ENCODE results near the gene DNMBP. TPM values are rescaled to one million over a fixed set of nuclear protein-coding genes. Genes with fewer than 3 reads are reported as not detected.

The DNMBP gene
- total RNA-seq, 1 donor, result 13.0 TPM

- Histone ChIP-seq H3K4me2 (ENCODE audit: insufficient read depth, low read length) (no peak overlapping the region), H3K27me3 (ENCODE audit: insufficient read depth, low read length) (no peaks in the 10 kb centered on the region), H3K79me2 (ENCODE audit: insufficient read depth, low read length) (no peaks in the 10 kb centered on the region), H3K4me3 (ENCODE audit: insufficient read depth, low read length) (no peak overlapping the region), H3K36me3 (ENCODE audit: insufficient read depth, low read length) (no peaks in the 10 kb centered on the region), H3K9me3 (ENCODE audit: low read depth, low read length) (no peaks in the 10 kb centered on the region), H4K20me1 (ENCODE audit: insufficient read depth, low read length) (no peaks in the 10 kb centered on the region), H3K4me1 (ENCODE audit: insufficient read depth, low read length) (peaks cover 5% of the 10 kb centered on the region), H2AFZ (ENCODE audit: low read length) (no peak overlapping the region), H3K27ac (ENCODE audit: low read depth, low read length) (no peak overlapping the region)
- peak; percentile 42 for DNase-seq (ENCODE audit: insufficient read length, low spot score, missing footprints)
- no peak for TF ChIP-seq CTCF (IDR thresholded peaks at IDR 0.05; ENCODE audit: extremely low read depth, low read depth, low read length)
Observed at GRCh38 chr10:100022403-100022802, 12.7 kb upstream of the DNMBP start.

- H4K20me1 ChIP-seq (ENCODE audit: insufficient read depth, low read length), result no peaks in the 10 kb centered on the region
- H3K9me3 ChIP-seq (ENCODE audit: low read depth, low read length), result no peaks in the 10 kb centered on the region
- H3K27me3 ChIP-seq (ENCODE audit: insufficient read depth, low read length), result no peaks in the 10 kb centered on the region
- H3K27ac ChIP-seq (ENCODE audit: low read depth, low read length), result no peak overlapping the region
- H2AFZ ChIP-seq (ENCODE audit: low read length), result peak overlapping the region; percentile 63
- H3K4me1 ChIP-seq (ENCODE audit: insufficient read depth, low read length), result peaks cover 5% of the 10 kb centered on the region
- TF ChIP-seq CTCF (IDR thresholded peaks at IDR 0.05; ENCODE audit: extremely low read depth, low read depth, low read length), result no peak
- no peak overlapping the region for H3K4me3 ChIP-seq (ENCODE audit: insufficient read depth, low read length)
- H3K36me3 ChIP-seq (ENCODE audit: insufficient read depth, low read length), result no peaks in the 10 kb centered on the region
- no peaks in the 10 kb centered on the region for H3K79me2 ChIP-seq (ENCODE audit: insufficient read depth, low read length)
- H3K4me2 ChIP-seq (ENCODE audit: insufficient read depth, low read length), result no peak overlapping the region
- DNase-seq (ENCODE audit: insufficient read length, low spot score, missing footprints), result no peak
Observed at GRCh38 chr10:100021322-100021721, 11.6 kb upstream of the DNMBP start.

- Histone ChIP-seq H3K79me2 (ENCODE audit: insufficient read depth, low read length) (no peaks in the 10 kb centered on the region), H4K20me1 (ENCODE audit: insufficient read depth, low read length) (no peaks in the 10 kb centered on the region), H3K36me3 (ENCODE audit: insufficient read depth, low read length) (no peaks in the 10 kb centered on the region), H3K4me1 (ENCODE audit: insufficient read depth, low read length) (peaks cover 5% of the 10 kb centered on the region), H3K4me2 (ENCODE audit: insufficient read depth, low read length) (peak overlapping the region; percentile 4), H2AFZ (ENCODE audit: low read length) (peak overlapping the region; percentile 63), H3K27me3 (ENCODE audit: insufficient read depth, low read length) (no peaks in the 10 kb centered on the region), H3K27ac (ENCODE audit: low read depth, low read length) (no peak overlapping the region), H3K9me3 (ENCODE audit: low read depth, low read length) (no peaks in the 10 kb centered on the region), H3K4me3 (ENCODE audit: insufficient read depth, low read length) (no peak overlapping the region)
- TF ChIP-seq CTCF (IDR thresholded peaks at IDR 0.05; ENCODE audit: extremely low read depth, low read depth, low read length), result no peak
- DNase-seq (ENCODE audit: insufficient read length, low spot score, missing footprints), result peak; percentile 19
Observed at GRCh38 chr10:100020886-100021253, 11.1 kb upstream of the DNMBP start.

- Histone ChIP-seq H2AFZ (ENCODE audit: low read length) (peak overlapping the region; percentile 35), H3K9me3 (ENCODE audit: low read depth, low read length) (no peaks in the 10 kb centered on the region), H3K79me2 (ENCODE audit: insufficient read depth, low read length) (no peaks in the 10 kb centered on the region), H3K36me3 (ENCODE audit: insufficient read depth, low read length) (no peaks in the 10 kb centered on the region), H3K27me3 (ENCODE audit: insufficient read depth, low read length) (no peaks in the 10 kb centered on the region), H3K4me2 (ENCODE audit: insufficient read depth, low read length) (peak overlapping the region; percentile 4), H3K27ac (ENCODE audit: low read depth, low read length) (no peak overlapping the region), H4K20me1 (ENCODE audit: insufficient read depth, low read length) (no peaks in the 10 kb centered on the region), H3K4me3 (ENCODE audit: insufficient read depth, low read length) (no peak overlapping the region), H3K4me1 (ENCODE audit: insufficient read depth, low read length) (peaks cover 5% of the 10 kb centered on the region)
- TF ChIP-seq CTCF (IDR thresholded peaks at IDR 0.05; ENCODE audit: extremely low read depth, low read depth, low read length), result no peak
- DNase-seq (ENCODE audit: insufficient read length, low spot score, missing footprints), result no peak
Observed at GRCh38 chr10:100020142-100020885, 10.6 kb upstream of the DNMBP start.

Data from osteoblast (primary cell).